Measurements from ENCODE around the gene BBOX1. TPM values are rescaled to one million over a fixed set of nuclear protein-coding genes. Genes with fewer than 3 reads are reported as not detected.

Gene BBOX1
- total and polyA plus RNA-seq, 2 of the 4 experiments (the other 2 are of a cell fraction), result not detected

- dilution Hi-C loops (cut with HindIII; ENCODE audit: low sequenced_read_pairs, unreplicated experiment) (no loop called here), intact Hi-C loops (cut with micrococcal nuclease) (no loop called here), in situ Hi-C loops (cut with MboI; ENCODE audit: low sequenced_read_pairs) (no loop called here)
- no peak overlapping the region for H4K5ac ChIP-seq (ENCODE audit: low read depth, low read length)
- no TSS peak for BruUV-seq (replicated peaks)
- H3K4me2 ChIP-seq (ENCODE audit: low read depth, low read length), result no peak overlapping the region
- no peak overlapping the region for H3K27ac ChIP-seq (ENCODE audit: insufficient read depth, low read length)
- no peaks in the 10 kb centered on the region for H3K9me3 ChIP-seq (ENCODE audit: control insufficient read depth, insufficient read depth, low read length)
- no peak overlapping the region for H3K18ac ChIP-seq (ENCODE audit: low read depth, low read length)
- no peaks in the 10 kb centered on the region for H3K79me1 ChIP-seq (ENCODE audit: low read depth in 1 of 2, low read length in 2 of 2)
- no peaks in the 10 kb centered on the region for H4K20me1 ChIP-seq (ENCODE audit: insufficient read depth, low read length)
- H2BK5ac ChIP-seq (ENCODE audit: low read depth, low read length, poor library complexity, severe bottlenecking), result no peak overlapping the region
- H3K4me3 ChIP-seq (ENCODE audit: insufficient read depth, low read depth, low read length), result no peak overlapping the region
- ATAC-seq (ENCODE audit: low read depth), result no peak
- ChIA-PET POLR2A (ENCODE audit: unreplicated experiment) (no interaction called here), CTCF (interaction anchor here (1.5 kb wide), 1 partner anchor 35 kb away, joined by 3 read pairs; no protein-coding TSS in a partner anchor)
- no peaks in the 10 kb centered on the region for H3K4me1 ChIP-seq (ENCODE audit: control insufficient read depth, insufficient read depth, low read length)
- no peak overlapping the region for H2AFZ ChIP-seq (replicated peaks; ENCODE audit: low read length, poor library complexity)
- H2BK15ac ChIP-seq (ENCODE audit: low read depth, low read length), result no peak overlapping the region
- no peak overlapping the region for H2BK120ac ChIP-seq (ENCODE audit: low read depth, low read length)
- H4K8ac ChIP-seq (ENCODE audit: low read depth in 2 of 2, low read length in 2 of 2), result no peak overlapping the region
- H3K4ac ChIP-seq (ENCODE audit: low read depth, low read length), result no peak overlapping the region
- no peak for DNase-seq
- H3K14ac ChIP-seq (replicated peaks; ENCODE audit: low read depth, low read length), result no peak overlapping the region
- H2AK5ac ChIP-seq (ENCODE audit: low read depth, low read length), result no peak overlapping the region
- no peaks in the 10 kb centered on the region for H3K9me1 ChIP-seq (ENCODE audit: insufficient read depth, low read length)
- H3K56ac ChIP-seq (ENCODE audit: extremely low read depth, insufficient read depth, low read length), result no peak overlapping the region
- no peak overlapping the region for H4K91ac ChIP-seq (ENCODE audit: insufficient read depth, low read depth, low read length)
- H3K27me3 ChIP-seq (ENCODE audit: control insufficient read depth, insufficient read depth, low read length), result no peaks in the 10 kb centered on the region; the same call in 1 of the 2 replicates
- H3K36me3 ChIP-seq (ENCODE audit: control insufficient read depth, insufficient read depth, low read length), result no peaks in the 10 kb centered on the region
- H2AK9ac ChIP-seq (replicated peaks; ENCODE audit: low read depth, low read length, poor library complexity), result no peak overlapping the region
- H2BK20ac ChIP-seq (ENCODE audit: low read depth, low read length), result no peak overlapping the region
- no peak overlapping the region for H3K9ac ChIP-seq (ENCODE audit: low read depth, low read length)
- no peak overlapping the region for H3K23ac ChIP-seq (ENCODE audit: low read depth, low read length)
- no peak for TF ChIP-seq MXI1 (IDR thresholded peaks at IDR 0.05; ENCODE audit: borderline replicate concordance, low read depth, low read length)
Observed at GRCh38 chr11:27119396-27119795, 78.8 kb downstream of the BBOX1 start.

Measured in IMR-90 (cell line).